ENCODE data around the gene FAM200C. TPM values are rescaled to one million over a fixed set of nuclear protein-coding genes. Genes with fewer than 3 reads are reported as not detected.

FAM200C gene
- total and polyA plus RNA-seq, 2 donors (not counting 1 experiment from before 2014, with no cell fraction given): 4.0 to 5.3 TPM

GRCh38 chr5:160363211-160363610 lies 36.6 kb downstream of the FAM200C start:
- H3K4me3 ChIP-seq (replicated peaks in 1 of 4; ENCODE audit: control extremely low read depth in 1 of 4, insufficient read depth in 1 of 4, low read depth in 3 of 4, low read length in 4 of 4): no peak overlapping the region
- H3K4me1 ChIP-seq (ENCODE audit: control insufficient read depth, extremely low read depth, insufficient read depth, low read length): peaks cover under 1% of the 10 kb centered on the region
- no peak overlapping the region for H3K4me2 ChIP-seq (ENCODE audit: extremely low read depth, insufficient read depth, low read length)
- H3K9me3 ChIP-seq (ENCODE audit: control insufficient read depth, insufficient read depth, low read depth, low read length): no peaks in the 10 kb centered on the region
- H2AFZ ChIP-seq (ENCODE audit: low read length): peak overlapping the region; percentile 2
- H3K27me3 ChIP-seq (ENCODE audit: control insufficient read depth, insufficient read depth, low read length): no peaks in the 10 kb centered on the region
- no peak overlapping the region for H3K27ac ChIP-seq (ENCODE audit: insufficient read depth, low read length)
- H3K79me2 ChIP-seq (ENCODE audit: control insufficient read depth, insufficient read depth, low read length): no peaks in the 10 kb centered on the region
- no peaks in the 10 kb centered on the region for H3K36me3 ChIP-seq (ENCODE audit: control insufficient read depth, insufficient read depth, low read length)
- TF ChIP-seq EZH2 (IDR thresholded peaks at IDR 0.05; ENCODE audit: low read length, missing control alignments): no peak
- TF ChIP-seq CTCF (conservative IDR thresholded peaks at IDR 0.05 in 1 of 2, IDR thresholded peaks at IDR 0.05 in 1 of 2; ENCODE audit: low read depth in 1 of 2, low read length in 2 of 2): no peak
- no peak overlapping the region for H3K9ac ChIP-seq (ENCODE audit: insufficient read depth, low read length)
- H4K20me1 ChIP-seq (ENCODE audit: control insufficient read depth, extremely low read depth, insufficient read depth, low read length): no peaks in the 10 kb centered on the region
- no peak for DNase-seq (ENCODE audit: low read depth in 2 of 2)

- Histone ChIP-seq H3K27ac (ENCODE audit: insufficient read depth, low read length) (no peak overlapping the region), H3K4me3 (replicated peaks in 1 of 4; ENCODE audit: control extremely low read depth in 1 of 4, insufficient read depth in 1 of 4, low read depth in 3 of 4, low read length in 4 of 4) (no peak overlapping the region)
Observed at GRCh38 chr5:160361624-160362228, 38.1 kb downstream of the FAM200C start.

GRCh38 chr5:160360310-160360709 lies 39.5 kb downstream of the FAM200C start:
- H3K4me1 ChIP-seq (ENCODE audit: control insufficient read depth, extremely low read depth, insufficient read depth, low read length): peaks cover 5% of the 10 kb centered on the region
- no peak for DNase-seq (ENCODE audit: low read depth in 2 of 2)
- H3K4me3 ChIP-seq (replicated peaks in 1 of 4; ENCODE audit: control extremely low read depth in 1 of 4, insufficient read depth in 1 of 4, low read depth in 3 of 4, low read length in 4 of 4): no peak overlapping the region
- H3K4me2 ChIP-seq (ENCODE audit: extremely low read depth, insufficient read depth, low read length): no peak overlapping the region
- no peaks in the 10 kb centered on the region for H3K36me3 ChIP-seq (ENCODE audit: control insufficient read depth, insufficient read depth, low read length)
- H3K9ac ChIP-seq (ENCODE audit: insufficient read depth, low read length): no peak overlapping the region
- no peaks in the 10 kb centered on the region for H4K20me1 ChIP-seq (ENCODE audit: control insufficient read depth, extremely low read depth, insufficient read depth, low read length)
- no peak for TF ChIP-seq CTCF (conservative IDR thresholded peaks at IDR 0.05 in 1 of 2, IDR thresholded peaks at IDR 0.05 in 1 of 2; ENCODE audit: low read depth in 1 of 2, low read length in 2 of 2)
- TF ChIP-seq EZH2 (IDR thresholded peaks at IDR 0.05; ENCODE audit: low read length, missing control alignments): no peak
- H3K27ac ChIP-seq (ENCODE audit: insufficient read depth, low read length): no peak overlapping the region
- no peaks in the 10 kb centered on the region for H3K9me3 ChIP-seq (ENCODE audit: control insufficient read depth, insufficient read depth, low read depth, low read length)
- no peaks in the 10 kb centered on the region for H3K79me2 ChIP-seq (ENCODE audit: control insufficient read depth, insufficient read depth, low read length)
- no peaks in the 10 kb centered on the region for H3K27me3 ChIP-seq (ENCODE audit: control insufficient read depth, insufficient read depth, low read length)
- H2AFZ ChIP-seq (ENCODE audit: low read length): no peak overlapping the region

More at GRCh38 chr5:160361624-160362228, 38.1 kb downstream of the FAM200C start:
- Histone ChIP-seq H4K20me1 (ENCODE audit: control insufficient read depth, extremely low read depth, insufficient read depth, low read length) (no peaks in the 10 kb centered on the region), H3K4me1 (ENCODE audit: control insufficient read depth, extremely low read depth, insufficient read depth, low read length) (peaks cover 5% of the 10 kb centered on the region), H3K79me2 (ENCODE audit: control insufficient read depth, insufficient read depth, low read length) (no peaks in the 10 kb centered on the region), H3K4me2 (ENCODE audit: extremely low read depth, insufficient read depth, low read length) (no peak overlapping the region), H3K36me3 (ENCODE audit: control insufficient read depth, insufficient read depth, low read length) (no peaks in the 10 kb centered on the region), H3K27me3 (ENCODE audit: control insufficient read depth, insufficient read depth, low read length) (no peaks in the 10 kb centered on the region), H2AFZ (ENCODE audit: low read length) (no peak overlapping the region), H3K9ac (ENCODE audit: insufficient read depth, low read length) (no peak overlapping the region), H3K9me3 (ENCODE audit: control insufficient read depth, insufficient read depth, low read depth, low read length) (no peaks in the 10 kb centered on the region)
- TF ChIP-seq EZH2 (IDR thresholded peaks at IDR 0.05; ENCODE audit: low read length, missing control alignments): no peak
- no peak for DNase-seq (ENCODE audit: low read depth in 2 of 2)

Data from fibroblast of lung (primary cell).